HG02588 (cell line): ENCODE data around the gene SELENOI.

ENCODE experiments used
- ATAC-seq: cut with Tn5 transposase; IDR thresholded peaks from one replicate; pipeline ENCODE4 v1.9.1; 2021; ENCODE audit warnings: mild to moderate bottlenecking, moderate library complexity; ENCODE audit not compliant: unreplicated experiment

Gene SELENOI

GRCh38 chr2:26401739-26402541 lies 56.0 kb downstream of the SELENOI start, which contains the start of gene DRC1:
Gene DRC1 (plus strand): TSS chr2:26401920. CDS start chr2:26401990, 70 bp downstream.
- ATAC-seq = no peak

GRCh38 chr2:26407526-26407925 lies 61.6 kb downstream of the SELENOI start:
- ATAC-seq = no peak

GRCh38 chr2:26409785-26410184 lies 63.8 kb downstream of the SELENOI start:
- ATAC-seq = no peak

- ATAC-seq = no peak
These were observed 64.9 kb downstream of the SELENOI start for GRCh38 chr2:26410764-26411243.

GRCh38 chr2:26411419-26411818 lies 65.5 kb downstream of the SELENOI start:
- no peak for ATAC-seq

- no peak for ATAC-seq
These were observed 66.2 kb downstream of the SELENOI start for GRCh38 chr2:26412091-26412673.

- no peak for ATAC-seq
These were observed 68.4 kb downstream of the SELENOI start for GRCh38 chr2:26414311-26414710.

- no peak for ATAC-seq
These were observed 76.0 kb downstream of the SELENOI start for GRCh38 chr2:26421961-26422360.

- no peak for ATAC-seq
These were observed 77.1 kb downstream of the SELENOI start for GRCh38 chr2:26422947-26423629.

- no peak for ATAC-seq
These were observed 77.8 kb downstream of the SELENOI start for GRCh38 chr2:26423750-26424149.

GRCh38 chr2:26424221-26424620 lies 78.3 kb downstream of the SELENOI start:
- ATAC-seq = no peak

GRCh38 chr2:26428846-26429245 lies 82.9 kb downstream of the SELENOI start:
- no peak for ATAC-seq

- no peak for ATAC-seq
These were observed 84.0 kb downstream of the SELENOI start for GRCh38 chr2:26429779-26430578.

- ATAC-seq = no peak
These were observed 84.9 kb downstream of the SELENOI start for GRCh38 chr2:26430826-26431225.

- ATAC-seq = no peak
These were observed 86.4 kb downstream of the SELENOI start for GRCh38 chr2:26432363-26432762.

- no peak for ATAC-seq
These were observed 86.9 kb downstream of the SELENOI start for GRCh38 chr2:26432859-26433258.

- ATAC-seq = no peak
These were observed 89.2 kb downstream of the SELENOI start for GRCh38 chr2:26435106-26435505.

GRCh38 chr2:26438526-26438925 lies 92.6 kb downstream of the SELENOI start:
- ATAC-seq = no peak

GRCh38 chr2:26438926-26439325 lies 93.0 kb downstream of the SELENOI start:
- no peak for ATAC-seq

- ATAC-seq = no peak
These were observed 96.4 kb downstream of the SELENOI start for GRCh38 chr2:26442301-26442700.

GRCh38 chr2:26442707-26443106 lies 96.8 kb downstream of the SELENOI start:
- no peak for ATAC-seq
